Common myeloid progenitor, CD34-positive (primary cell): Measurements from ENCODE around the gene GNG14.
A peak's percentile ranks its signal among the peaks of the same experiment; 100 is the strongest.
"Not testable (repeated sequence)": the region's sequence is repeated elsewhere in the genome, so short reads cannot be mapped to it uniquely, and the experiment has no call there.

Experiments used
- CTCF ChIA-PET: fragments of 350-600 bp; sonication (Branson Sonifier 250); formaldehyde crosslinking; loops from one replicate; lab custom pipeline; 2021; ENCODE audit warnings: antibody characterized with exemption; lab: Charles Lee
- POLR2A ChIA-PET: fragments of 350-600 bp; sonication (Branson Sonifier 250); formaldehyde crosslinking; loops from one replicate; lab custom pipeline; 2021; ENCODE audit warnings: antibody characterized with exemption; lab: Charles Lee
- DNase-seq, 3 donors: peaks; one replicate each; pipeline versions ENCODE4 v3.0.0 to v3.0.0-alpha.2; 2013
- H3K27ac ChIP-seq, 2 experiments: 1 replicate in 1 of 2; 2 replicates in 1 of 2; pipeline ENCODE4 v1.7.0; 2013; ENCODE audit warnings: inconsistent platforms in 2 of 2, low read length in 2 of 2, mild to moderate bottlenecking in 2 of 2, low read depth in 1 of 2, moderate library complexity in 1 of 2; ENCODE audit not compliant: severe bottlenecking in 2 of 2, insufficient read depth in 1 of 2, poor library complexity in 1 of 2
- H3K27me3 ChIP-seq, 5 experiments: replicated peaks in 2 of 5; 1 replicate in 3 of 5; 2 replicates in 2 of 5; pipeline versions ENCODE4 v1.6.1 to v1.7.0; 2013; ENCODE audit warnings: low read length in 4 of 5, mild to moderate bottlenecking in 2 of 5, moderate library complexity in 2 of 5, inconsistent platforms in 1 of 5; ENCODE audit not compliant: insufficient read depth in 5 of 5, control insufficient read depth in 4 of 5
- H3K36me3 ChIP-seq, 4 experiments: 1 replicate in 2 of 4; 2 replicates in 2 of 4; pipeline versions ENCODE4 v1.6.1 to v1.7.0; 2013; ENCODE audit warnings: low read length in 3 of 4, control low read depth in 1 of 4, mild to moderate bottlenecking in 1 of 4; ENCODE audit not compliant: control insufficient read depth in 4 of 4, insufficient read depth in 4 of 4
- H3K4me1 ChIP-seq, 4 experiments: 1 replicate in 3 of 4; 2 replicates in 1 of 4; pipeline versions ENCODE4 v1.6.1 to v1.7.1; 2013; ENCODE audit warnings: low read length in 3 of 4, mild to moderate bottlenecking in 3 of 4, control low read depth in 1 of 4, inconsistent platforms in 1 of 4, moderate library complexity in 1 of 4; ENCODE audit not compliant: control insufficient read depth in 4 of 4, insufficient read depth in 4 of 4; ENCODE audit errors: control extremely low read depth in 1 of 4
- H3K4me3 ChIP-seq, 7 experiments: 1 replicate in 4 of 7; 2 replicates in 3 of 7; pipeline versions ENCODE4 v1.5.1 to v1.7.0; 2013; ENCODE audit warnings: mild to moderate bottlenecking in 7 of 7, low read length in 6 of 7, moderate library complexity in 6 of 7, inconsistent platforms in 2 of 7, low read depth in 2 of 7, control low read depth in 1 of 7; ENCODE audit not compliant: insufficient read depth in 4 of 7, control insufficient read depth in 1 of 7; ENCODE audit errors: extremely low read depth in 1 of 7
- H3K9me3 ChIP-seq, 5 experiments: 1 replicate in 4 of 5; 2 replicates in 1 of 5; pipeline versions ENCODE4 v1.6.1 to v1.7.1; 2013; ENCODE audit warnings: low read length in 4 of 5, mild to moderate bottlenecking in 2 of 5, inconsistent platforms in 1 of 5, low read depth in 1 of 5, moderate library complexity in 1 of 5; ENCODE audit not compliant: control insufficient read depth in 4 of 5, insufficient read depth in 2 of 5; ENCODE audit errors: control extremely low read depth in 1 of 5
- WGBS: methylation state at CpG from one replicate; pipeline ENCODE4 v1.1.5; 2013; ENCODE audit not compliant: insufficient coverage; 5-methylcytosine and 5-hydroxymethylcytosine counted together

The GNG14 gene

GRCh38 chr19:12697425-12697824 lies 9.6 kb downstream of the GNG14 start:
- H3K36me3 ChIP-seq: peaks cover 9 to 48% (median 24%) of the 10 kb centered on the region in 4 experiments
- H3K9me3 ChIP-seq, H3K27me3 ChIP-seq, DNase-seq, POLR2A ChIA-PET: not testable (repeated sequence)
- CTCF ChIA-PET: interaction anchor here (0.9 to 3.5 kb wide), 5 partner anchors 13 to 35 kb away, joined by 3 to 27 read pairs (median 4); no protein-coding TSS in a partner anchor
- 97% methylated on average over 21 of the region's 22 CpGs for WGBS
- peak overlapping the region; percentile 68 to 87 for H3K27ac ChIP-seq
- H3K4me3 ChIP-seq: peak overlapping the region in 5 of 7 experiments; percentile 82 to 93 (median 85)
- peaks cover 7 to 43% (median 32%) of the 10 kb centered on the region in 4 experiments for H3K4me1 ChIP-seq

- peak in 1 of 3 donors; percentile 9 for DNase-seq
- Histone ChIP-seq H3K4me1 (peaks cover 7 to 43% (median 32%) of the 10 kb centered on the region in 4 experiments), H3K27ac (peak overlapping the region in 1 of 2 experiments; percentile 43), H3K9me3 (no peaks in the 10 kb centered on the region), H3K36me3 (peaks cover 9 to 49% (median 31%) of the 10 kb centered on the region in 4 experiments), H3K27me3 (no peaks in the 10 kb centered on the region), H3K4me3 (no peak overlapping the region)
- CTCF ChIA-PET: interaction anchor here (0.7 to 3.5 kb wide), 4 partner anchors 17 to 62 kb away, joined by 3 to 27 read pairs (median 4); no protein-coding TSS in a partner anchor
- 71% methylated on average over 3 of the region's 6 CpGs for WGBS
- POLR2A ChIA-PET: no interaction called here
These were observed 10.3 kb downstream of the GNG14 start for GRCh38 chr19:12698138-12698537.

GRCh38 chr19:12701596-12702282 lies 13.9 kb downstream of the GNG14 start:
- Histone ChIP-seq H3K27ac (no peak overlapping the region), H3K4me3 (no peak overlapping the region), H3K4me1 (peaks cover 5 to 22% (median 15%) of the 10 kb centered on the region in 4 experiments), H3K36me3 (peaks cover 13 to 81% (median 59%) of the 10 kb centered on the region in 4 experiments), H3K27me3 (no peaks in the 10 kb centered on the region), H3K9me3 (no peaks in the 10 kb centered on the region)
- DNase-seq: no peak
- POLR2A ChIA-PET: no interaction called here
- WGBS: 96% methylated on average over 32 of the region's 33 CpGs
- CTCF ChIA-PET: no interaction called here

GRCh38 chr19:12703046-12703445 lies 15.2 kb downstream of the GNG14 start:
- H3K4me1 ChIP-seq: peaks cover 0 to 9% (median 4%) of the 10 kb centered on the region in 4 experiments
- no peak overlapping the region for H3K4me3 ChIP-seq
- H3K27ac ChIP-seq: peak overlapping the region in 1 of 2 experiments; percentile 9
- H3K9me3 ChIP-seq: no peaks in the 10 kb centered on the region
- no peaks in the 10 kb centered on the region for H3K27me3 ChIP-seq
- ChIA-PET CTCF (interaction anchor here (0.7 to 1.5 kb wide), 3 partner anchors 14 to 54 kb away, joined by 3 to 4 read pairs (median 3); no protein-coding TSS in a partner anchor), POLR2A (interaction anchor here (0.5 kb wide), 1 partner anchor 40 kb away, joined by 3 read pairs; no protein-coding TSS in a partner anchor)
- DNase-seq: peak; percentile 78 to 89 (median 89)
- peaks cover 14 to 87% (median 65%) of the 10 kb centered on the region in 4 experiments for H3K36me3 ChIP-seq
- WGBS: 87% methylated on average over 8 of the region's 9 CpGs

- Histone ChIP-seq H3K27ac (no peak overlapping the region), H3K36me3 (peaks cover 18 to 87% (median 70%) of the 10 kb centered on the region in 4 experiments), H3K4me1 (no peaks in the 10 kb centered on the region), H3K4me3 (no peak overlapping the region), H3K9me3 (no peaks in the 10 kb centered on the region), H3K27me3 (no peaks in the 10 kb centered on the region)
- no peak for DNase-seq
- CTCF ChIA-PET: no interaction called here
- POLR2A ChIA-PET: no interaction called here
- 99% methylated on average over 11 of the region's 13 CpGs for WGBS
These were observed 17.4 kb downstream of the GNG14 start for GRCh38 chr19:12705169-12705568.

GRCh38 chr19:12705654-12706331 lies 18.0 kb downstream of the GNG14 start:
- H3K36me3 ChIP-seq: peaks cover 20 to 87% (median 72%) of the 10 kb centered on the region in 4 experiments
- no peak overlapping the region for H3K27ac ChIP-seq
- H3K4me3 ChIP-seq: no peak overlapping the region
- no peaks in the 10 kb centered on the region for H3K4me1 ChIP-seq
- POLR2A ChIA-PET: no interaction called here
- H3K9me3 ChIP-seq: no peaks in the 10 kb centered on the region
- WGBS: 99% methylated on average over 24 of the region's 29 CpGs
- CTCF ChIA-PET: interaction anchor here (1.4 to 3.2 kb wide), 2 partner anchors 11 to 60 kb away, joined by 5 to 13 read pairs; no protein-coding TSS in a partner anchor
- H3K27me3 ChIP-seq: no peaks in the 10 kb centered on the region
- DNase-seq: no peak
